HepG2 (cell line): ENCODE measurements around the gene ACTN1. TPM values are rescaled to one million over a fixed set of nuclear protein-coding genes. Genes with fewer than 3 reads are reported as not detected.
A peak's percentile ranks its signal among the peaks of the same experiment; 100 is the strongest.

Experiments
- ARID3A ChIP-seq: IDR thresholded peaks from 2 replicates; pipeline ENCODE4 v1.6.1; 2012; ENCODE audit warnings: low read depth, low read length, improper control_type of control experiment
- DDIT3 ChIP-seq: sonication (generic); formaldehyde crosslinking; IDR thresholded peaks from 2 replicates; pipeline ENCODE4 v1.4.0; 2020; ENCODE audit warnings: mild to moderate bottlenecking, missing genetic modification reagents
- FOXO4 ChIP-seq: sonication (generic); formaldehyde crosslinking; conservative IDR thresholded peaks from 2 replicates; pipeline ENCODE4 v1.8.1; 2023; ENCODE audit warnings: missing genetic modification reagents
- GABPB1 ChIP-seq: IDR thresholded peaks from 2 replicates; pipeline ENCODE4 v1.6.1; 2016; ENCODE audit warnings: mild to moderate bottlenecking, missing genetic modification reagents, moderate library complexity, missing compliant biosample characterization
- HNRNPK ChIP-seq: fragments of 200-400 bp; formaldehyde crosslinking; IDR thresholded peaks from 2 replicates; pipeline ENCODE4 v1.6.1; 2018; ENCODE audit warnings: low read length, low read depth, moderate library complexity, mild to moderate bottlenecking; ENCODE audit not compliant: poor library complexity, severe bottlenecking
- HNRNPL ChIP-seq: fragments of 200-400 bp; formaldehyde crosslinking; IDR thresholded peaks from 2 replicates; pipeline ENCODE4 v1.6.1; 2017; ENCODE audit warnings: mild to moderate bottlenecking, low read depth, low read length
- MED8 ChIP-seq: sonication (generic); formaldehyde crosslinking; IDR thresholded peaks from 2 replicates; pipeline ENCODE4 v1.8.1; 2023; ENCODE audit warnings: mild to moderate bottlenecking, missing genetic modification reagents; ENCODE audit not compliant: insufficient replicate concordance
- MEIS2 ChIP-seq: sonication (generic); formaldehyde crosslinking; IDR thresholded peaks from 2 replicates; pipeline ENCODE4 v1.9.0; 2021; ENCODE audit warnings: mild to moderate bottlenecking, missing genetic modification reagents
- NFYC ChIP-seq: IDR thresholded peaks from 2 replicates; pipeline ENCODE4 v1.6.1; 2016; ENCODE audit warnings: missing genetic modification reagents, missing compliant biosample characterization
- NR2F1 ChIP-seq, 2 experiments: fragments of 450-650 bp in 1 of 2; formaldehyde crosslinking in 1 of 2; IDR thresholded peaks; 2 replicates each; pipeline versions ENCODE4 v1.5.0 to v1.6.1; 2016 to 2020; ENCODE audit warnings: mild to moderate bottlenecking in 1 of 2, missing compliant biosample characterization in 1 of 2, missing genetic modification reagents in 1 of 2, moderate library complexity in 1 of 2
- NR2F6 ChIP-seq, 2 experiments: IDR thresholded peaks; 2 replicates each; pipeline ENCODE4 v1.6.1; 2016; ENCODE audit warnings: antibody characterized with exemption in 1 of 2, mild to moderate bottlenecking in 1 of 2
- PAF1 ChIP-seq: IDR thresholded peaks from 2 replicates; pipeline ENCODE4 v1.6.1; 2016; ENCODE audit warnings: missing genetic modification reagents, missing compliant biosample characterization
- PAX8 ChIP-seq: sonication (generic); formaldehyde crosslinking; IDR thresholded peaks from 2 replicates; pipeline ENCODE4 v1.8.0; 2022; ENCODE audit warnings: mild to moderate bottlenecking, missing genetic modification reagents, borderline replicate concordance
- POLR2A ChIP-seq, 2 experiments: IDR thresholded peaks; 2 replicates each; pipeline ENCODE4 v1.6.1; 2011; ENCODE audit warnings: low read depth in 2 of 2, low read length in 2 of 2, mild to moderate bottlenecking in 1 of 2, moderate library complexity in 1 of 2; ENCODE audit not compliant: insufficient read depth in 1 of 2
- SALL1 ChIP-seq: sonication (generic); formaldehyde crosslinking; IDR thresholded peaks from 2 replicates; pipeline ENCODE4 v1.8.0; 2022; ENCODE audit warnings: mild to moderate bottlenecking, missing genetic modification reagents
- SAP130 ChIP-seq: IDR thresholded peaks from 2 replicates; pipeline ENCODE4 v1.6.1; 2016; ENCODE audit warnings: low read depth
- SMAD3 ChIP-seq: sonication (generic); formaldehyde crosslinking; IDR thresholded peaks from 2 replicates; pipeline ENCODE4 v1.4.0; 2020; ENCODE audit warnings: missing genetic modification reagents
- SNRNP70 ChIP-seq: fragments of 200-400 bp; formaldehyde crosslinking; IDR thresholded peaks from 2 replicates; pipeline ENCODE4 v1.6.1; 2017; ENCODE audit warnings: mild to moderate bottlenecking, low read depth, low read length, moderate library complexity
- THYN1 ChIP-seq: sonication (generic); formaldehyde crosslinking; IDR thresholded peaks from 2 replicates; pipeline ENCODE4 v1.8.1; 2023; ENCODE audit warnings: low read depth, mild to moderate bottlenecking, moderate library complexity, missing genetic modification reagents, borderline replicate concordance
- WIZ ChIP-seq: sonication (generic); formaldehyde crosslinking; IDR thresholded peaks from 2 replicates; pipeline ENCODE4 v1.5.1; 2020; ENCODE audit warnings: mild to moderate bottlenecking, missing genetic modification reagents
- ZBTB1 ChIP-seq: sonication (generic); formaldehyde crosslinking; IDR thresholded peaks from 2 replicates; pipeline ENCODE4 v1.4.0; 2020; ENCODE audit warnings: missing genetic modification reagents, borderline replicate concordance
- ZFP36L1 ChIP-seq: sonication (generic); formaldehyde crosslinking; IDR thresholded peaks from 2 replicates; pipeline ENCODE4 v1.8.0; 2022; ENCODE audit warnings: mild to moderate bottlenecking, missing genetic modification reagents, moderate library complexity
- ZFX ChIP-seq: sonication (generic); formaldehyde crosslinking; IDR thresholded peaks from 2 replicates; pipeline ENCODE4 v1.4.0; 2020; ENCODE audit warnings: mild to moderate bottlenecking, low read depth, missing genetic modification reagents, moderate library complexity
- ZFYVE20 ChIP-seq: sonication (generic); formaldehyde crosslinking; IDR thresholded peaks from 2 replicates; pipeline ENCODE4 v1.8.0; 2023; ENCODE audit warnings: low read depth, mild to moderate bottlenecking, moderate library complexity, missing genetic modification reagents, borderline replicate concordance
- ZIK1 ChIP-seq: sonication (generic); formaldehyde crosslinking; IDR thresholded peaks from 2 replicates; pipeline ENCODE4 v1.5.0; 2020; ENCODE audit warnings: mild to moderate bottlenecking, low read depth, missing genetic modification reagents, borderline replicate concordance
- ZKSCAN8 ChIP-seq: IDR thresholded peaks from 2 replicates; pipeline ENCODE4 v1.6.1; 2016; ENCODE audit warnings: borderline replicate concordance, missing genetic modification reagents, missing compliant biosample characterization
- ZNF205 ChIP-seq: IDR thresholded peaks from 2 replicates; pipeline ENCODE4 v1.6.1; 2018; ENCODE audit warnings: missing biosample characterization, missing genetic modification reagents
- ZNF235 ChIP-seq: sonication (generic); formaldehyde crosslinking; IDR thresholded peaks from 2 replicates; pipeline ENCODE4 v1.8.1; 2023; ENCODE audit warnings: mild to moderate bottlenecking, missing genetic modification reagents, borderline replicate concordance
- ZNF263 ChIP-seq: sonication (generic); formaldehyde crosslinking; IDR thresholded peaks from 2 replicates; pipeline ENCODE4 v1.4.0; 2020; ENCODE audit warnings: missing genetic modification reagents
- ZNF383 ChIP-seq: sonication (generic); formaldehyde crosslinking; IDR thresholded peaks from 2 replicates; pipeline ENCODE4 v1.4.0; 2020; ENCODE audit warnings: missing genetic modification reagents, mild to moderate bottlenecking, borderline replicate concordance
- ZNF713 ChIP-seq: sonication (generic); formaldehyde crosslinking; IDR thresholded peaks from 2 replicates; pipeline ENCODE4 v1.4.0; 2020; ENCODE audit warnings: mild to moderate bottlenecking, missing genetic modification reagents
- polyA plus RNA-seq, 8 experiments: library from polyadenylated mRNA; depleted of rRNA in 3 of 8; stranded (reverse) in 7 of 8; unstranded in 1 of 8; fragments of >200 nt; fragmentation: Illumina TruSeq in 4 of 8; extraction: Trizol in 4 of 8; gene quantifications; 2 replicates each; pipeline versions ENCODE4 v1.2.1 to v1.2.3, GENCODE V29; 2011 to 2016; ENCODE audit warnings: low read depth in 4 of 8, missing spikeins in 1 of 8, mixed read lengths in 1 of 8; ENCODE audit not compliant: insufficient read depth in 1 of 8
- total RNA-seq, 5 experiments: library from RNA; depleted of rRNA; stranded (reverse); fragments of >200 nt; fragmentation: Illumina TruSeq; extraction: Trizol; gene quantifications; 2 replicates each; pipeline ENCODE4 v1.2.3, GENCODE V29; 2016; ENCODE audit warnings: low read depth in 1 of 5

The ACTN1 gene
- total and polyA plus RNA-seq, 2 of the 13 experiments (the other 11 are each of a cell fraction or from before 2014, with no cell fraction given) = 58.6 to 162 TPM

DNA sequence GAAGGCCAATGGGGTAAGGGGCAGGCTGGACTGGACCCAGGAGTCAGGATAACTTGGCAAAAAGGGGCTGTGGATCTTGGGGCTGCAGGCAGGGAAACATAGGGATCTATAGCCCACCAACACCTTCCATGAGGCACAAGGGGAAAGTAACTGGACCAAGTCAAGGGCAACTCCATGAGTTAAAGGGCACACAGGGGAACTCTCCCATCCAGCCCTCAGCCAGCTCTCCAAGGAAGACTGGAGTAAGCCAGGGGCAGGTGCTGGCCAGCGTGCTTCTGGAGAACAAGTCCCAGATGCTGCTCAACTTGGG, 154.9 kb downstream of the ACTN1 start (continued):
- TF ChIP-seq ARID3A (no peak), PAF1 (CRISPR knock-in tag) (no peak), PAX8 (CRISPR knock-in tag) (no peak), ZNF383 (CRISPR knock-in tag) (no peak), ZNF205 (no peak), ZFX (CRISPR knock-in tag) (no peak), NR2F6 (IDR thresholded peaks at IDR 0.05) (no peak), NR2F6 (CRISPR knock-in tag; IDR thresholded peaks at IDR 0.05) (no peak), ZBTB1 (no peak), HNRNPK (no peak), ZNF713 (CRISPR knock-in tag) (0 out of 2 replicates have a peak, but pooled peaks have one; percentile 18), SALL1 (no peak), ZFP36L1 (CRISPR knock-in tag) (no peak), GABPB1 (CRISPR knock-in tag) (no peak), NFYC (CRISPR knock-in tag) (no peak), MED8 (CRISPR knock-in tag) (no peak), SMAD3 (CRISPR knock-in tag) (0 out of 2 replicates have a peak, but pooled peaks have one; percentile 8), ZNF263 (no peak), HNRNPL (no peak; the same call in 1 of the 2 replicates), SAP130 (CRISPR knock-in tag) (no peak), NR2F1 (CRISPR knock-in tag; IDR thresholded peaks at IDR 0.05) (no peak), ZKSCAN8 (CRISPR knock-in tag) (no peak), WIZ (CRISPR knock-in tag) (no peak), POLR2A (IDR thresholded peaks at IDR 0.05; ENCODE audit: insufficient read depth in 1 of 2, low read depth in 2 of 2, low read length in 2 of 2) (peak; percentile 28 to 36; a peak in 2 of 4 replicates), FOXO4 (CRISPR knock-in tag) (no peak), THYN1 (CRISPR knock-in tag) (no peak), SNRNP70 (no peak), DDIT3 (no peak), ZIK1 (CRISPR knock-in tag) (no peak), ZFYVE20 (CRISPR knock-in tag) (no peak), ZNF235 (CRISPR knock-in tag) (peak; percentile 10; the same call in 1 of the 2 replicates), MEIS2 (CRISPR knock-in tag) (no peak)
